Suppressor macrophage treated with lipopolysaccharide for 1 hour (primary cell): ENCODE results near the gene ZNF862.
"Not testable (repeated sequence)": the region's sequence is repeated elsewhere in the genome, so short reads cannot be mapped to it uniquely, and the experiment has no call there.

Source experiments
- DNase-seq, 3 donors: peaks; one replicate each; pipeline ENCODE4 v3.0.0-alpha.2; 2020 to 2022

The ZNF862 gene

DNA sequence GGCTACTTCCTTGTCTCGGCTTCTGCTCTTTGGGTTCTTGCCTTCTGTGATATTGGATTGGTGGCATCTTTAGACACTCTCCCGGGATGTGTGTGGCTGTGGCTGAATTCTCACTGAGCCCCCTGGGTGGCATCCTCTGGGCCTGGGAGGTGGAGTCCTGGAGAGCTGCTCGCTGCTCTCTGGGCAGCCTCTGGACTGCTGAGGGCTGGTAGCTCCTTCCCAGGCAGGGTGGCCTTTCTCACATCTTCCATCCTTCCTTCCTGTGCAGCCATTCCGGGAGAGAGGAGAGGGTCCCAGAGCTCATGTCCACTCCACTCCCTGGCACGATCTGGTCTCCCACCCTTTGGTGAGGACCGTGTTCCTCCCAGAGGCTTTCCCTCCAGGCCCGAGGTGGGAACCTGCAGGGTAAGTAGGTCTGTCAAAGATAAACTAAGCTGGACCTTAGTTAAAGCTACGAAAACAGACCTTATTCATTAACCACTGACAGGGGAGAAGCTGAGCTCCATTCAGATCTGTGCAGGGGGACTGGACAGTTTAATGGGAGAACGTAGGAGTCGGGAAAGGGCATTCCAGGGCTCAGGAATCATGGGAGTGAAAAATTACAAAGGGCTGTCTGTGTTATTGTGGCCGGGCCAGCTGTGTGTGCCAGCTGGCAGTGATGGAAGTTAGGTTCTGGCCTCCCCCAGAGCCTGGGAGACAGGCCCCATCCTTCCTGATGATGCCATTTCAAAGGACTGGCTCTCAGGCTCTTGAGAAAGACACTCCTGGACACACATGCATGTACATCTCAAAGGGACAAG lies 44.3 kb downstream of the ZNF862 start:
- DNase-seq = peak in 1 of 3 donors; percentile 15

DNA sequence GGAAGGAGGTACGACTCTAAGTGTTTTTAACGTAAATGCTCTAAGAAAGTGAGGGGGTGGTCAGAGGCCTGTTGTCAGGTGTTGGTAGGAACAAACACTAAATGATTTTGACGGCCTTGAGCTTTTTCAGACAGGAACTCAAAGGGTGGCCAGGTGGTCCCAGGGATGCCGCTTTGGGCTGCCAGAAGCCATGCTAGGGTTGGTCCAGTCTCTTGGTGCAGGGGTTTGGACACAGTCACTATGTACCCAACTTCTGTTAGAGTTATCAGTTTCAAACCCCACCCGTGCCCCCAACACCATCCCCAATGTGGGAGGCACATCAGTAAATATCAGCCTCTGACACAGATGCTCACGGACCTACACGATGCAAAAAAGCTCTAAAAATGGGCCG lies 44.9 kb downstream of the ZNF862 start:
- DNase-seq = no peak

DNA sequence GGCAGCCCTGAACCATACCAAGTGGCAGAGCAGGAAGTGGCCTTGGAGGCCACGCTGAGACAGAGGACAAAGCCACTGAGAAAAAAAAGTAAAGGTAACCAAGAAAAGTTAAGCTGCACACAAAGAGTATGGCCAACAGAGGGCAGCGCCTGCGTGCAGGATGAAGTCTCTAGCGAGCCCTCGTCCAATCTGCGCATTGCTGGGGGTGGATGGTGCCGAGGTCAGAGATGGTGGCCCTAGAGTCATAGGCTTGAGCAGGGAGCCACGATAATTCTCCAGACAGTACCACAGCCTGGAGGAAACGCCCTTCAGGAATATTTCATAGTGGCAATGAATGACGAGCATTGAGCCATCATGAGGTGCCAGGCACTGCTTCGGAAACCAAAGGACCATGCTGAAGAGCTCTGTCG lies 45.3 kb downstream of the ZNF862 start:
- DNase-seq = peak; percentile 60 to 70 (median 64)

DNA sequence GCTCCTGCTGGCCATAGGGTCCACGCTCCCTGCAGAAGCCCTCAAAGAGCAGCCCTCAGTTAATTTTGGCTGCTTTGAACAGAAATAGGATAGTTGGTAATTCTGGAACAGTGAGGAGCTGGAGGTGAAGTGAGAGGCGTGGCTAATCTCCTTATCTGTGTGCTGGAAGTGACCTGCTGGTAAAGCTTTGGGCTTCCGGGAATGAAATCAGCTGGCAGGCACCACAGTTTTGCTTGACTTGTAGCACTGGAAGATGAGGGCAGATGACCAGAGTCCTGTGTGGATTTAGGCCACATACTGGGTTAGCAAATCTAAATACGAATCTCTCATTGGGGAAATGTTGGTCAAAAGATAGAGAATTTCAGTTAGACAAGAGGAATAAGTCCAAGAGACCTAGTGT lies 45.8 kb downstream of the ZNF862 start:
- no peak for DNase-seq

GRCh38 chr7:149884541-149884940 lies 46.4 kb downstream of the ZNF862 start:
- DNase-seq = no peak

DNA sequence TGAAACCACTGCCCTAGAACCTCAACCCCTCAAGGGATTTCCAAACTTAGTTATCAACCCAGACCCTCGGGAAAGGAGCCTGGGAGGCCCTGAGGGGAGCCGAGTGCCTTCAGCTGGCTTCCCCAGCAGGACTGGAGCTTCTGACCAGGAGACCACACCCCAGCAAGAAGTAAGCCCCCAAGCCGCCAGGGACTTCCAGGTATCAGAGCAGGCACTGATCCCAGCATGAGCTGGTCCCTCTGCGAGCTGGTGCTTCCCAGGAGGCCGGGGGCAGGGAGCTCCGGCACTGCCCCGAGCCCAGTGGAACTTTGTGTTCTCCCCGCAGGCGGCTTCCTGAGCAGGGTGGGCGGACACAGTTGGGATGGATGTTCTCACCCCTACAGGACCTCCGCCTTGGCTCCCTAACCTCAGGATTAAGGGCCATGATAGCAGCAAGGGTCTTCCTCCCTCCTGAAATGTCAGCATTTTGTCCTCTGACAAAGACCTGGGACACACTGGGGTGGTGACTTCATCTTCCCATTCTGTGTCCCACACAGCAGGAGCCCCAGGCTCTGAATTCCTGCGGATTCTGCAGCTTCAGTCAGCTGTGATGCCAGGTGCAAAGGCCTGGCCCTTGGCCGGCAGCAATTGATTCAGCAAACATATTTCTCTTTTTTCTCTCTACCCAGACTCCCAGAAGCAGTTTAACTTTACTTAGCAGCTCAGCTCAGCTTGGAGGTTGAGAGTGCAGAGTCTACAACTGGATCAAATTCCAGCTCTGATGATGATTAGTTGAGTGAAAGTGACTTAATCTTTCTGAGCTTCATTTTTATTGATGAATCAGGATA lies 47.2 kb downstream of the ZNF862 start:
- DNase-seq = peak in 1 of 3 donors; percentile 8

- peak; percentile 24 to 39 (median 28) for DNase-seq
Observed at GRCh38 chr7:149886018-149886415, 47.8 kb downstream of the ZNF862 start.

DNA sequence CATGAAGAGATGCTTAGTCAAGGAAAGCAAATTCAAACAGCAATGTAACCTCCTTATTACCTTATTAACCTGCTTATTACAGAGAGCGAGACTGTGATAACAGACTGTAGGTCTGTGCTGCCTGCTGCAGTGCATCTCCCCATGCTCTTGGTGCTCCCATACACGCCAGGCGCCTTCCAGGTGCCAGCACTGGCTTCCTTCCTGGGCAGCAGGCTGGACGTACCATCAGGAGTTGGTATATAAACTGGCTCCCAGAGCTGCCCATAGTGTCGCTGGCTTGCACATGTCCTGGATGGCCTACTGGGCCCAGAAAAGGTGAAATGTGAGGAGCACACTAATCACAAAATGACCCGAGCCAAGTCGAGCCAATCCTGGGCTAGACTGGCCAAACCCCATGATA lies 49.1 kb downstream of the ZNF862 start:
- no peak for DNase-seq

GRCh38 chr7:149890715-149891114 lies 52.5 kb downstream of the ZNF862 start:
- not testable (repeated sequence) for DNase-seq

- not testable (repeated sequence) for DNase-seq
Observed at GRCh38 chr7:149894957-149895356, 56.8 kb downstream of the ZNF862 start.

DNA sequence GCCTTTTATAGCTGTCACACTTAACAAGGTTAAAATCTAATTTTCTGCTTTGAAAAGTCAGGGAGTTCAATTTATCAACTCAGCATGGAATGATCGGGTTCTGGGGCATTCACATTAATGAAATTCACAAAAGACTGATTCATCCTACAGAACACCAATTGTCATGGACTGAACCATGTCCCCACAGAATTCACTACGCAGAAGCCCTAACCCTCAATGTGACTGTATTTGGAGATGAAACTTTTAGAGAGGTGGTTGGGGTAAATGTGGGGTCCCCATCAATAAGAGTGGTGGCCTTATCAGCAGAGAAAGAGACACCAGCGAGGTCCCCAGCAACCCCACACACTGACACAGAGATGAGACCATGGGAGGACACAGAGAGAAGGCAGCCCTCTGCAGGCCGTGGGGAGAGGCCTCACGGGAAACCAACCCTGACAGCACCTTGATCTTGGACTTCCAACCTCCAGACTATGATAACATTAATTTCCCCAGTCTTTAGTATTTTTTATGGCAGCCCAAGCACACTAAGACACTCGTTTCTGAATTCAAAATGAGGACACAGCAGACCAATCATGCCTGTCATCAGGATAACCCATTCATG lies 69.7 kb downstream of the ZNF862 start:
- not testable (repeated sequence) for DNase-seq

DNA sequence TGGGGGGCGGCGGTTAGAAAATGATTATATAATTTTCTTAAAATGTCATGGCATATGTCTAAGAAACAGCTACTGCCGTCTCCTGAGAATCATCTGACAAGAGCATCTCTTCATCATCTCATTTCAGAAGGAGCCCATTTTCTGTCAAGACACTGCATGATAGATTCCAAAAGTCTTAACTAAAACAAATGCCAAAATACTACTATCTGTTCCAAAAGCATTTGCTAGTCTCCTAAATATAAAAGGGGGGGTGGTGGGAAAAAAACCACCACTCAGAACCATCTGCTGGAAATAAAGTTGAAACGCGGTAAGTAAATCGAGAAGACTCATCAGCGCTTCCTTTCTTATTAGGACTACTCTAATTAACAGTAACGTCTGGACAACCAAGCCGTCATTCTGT lies 72.0 kb downstream of the ZNF862 start:
- DNase-seq = not testable (repeated sequence)

DNA sequence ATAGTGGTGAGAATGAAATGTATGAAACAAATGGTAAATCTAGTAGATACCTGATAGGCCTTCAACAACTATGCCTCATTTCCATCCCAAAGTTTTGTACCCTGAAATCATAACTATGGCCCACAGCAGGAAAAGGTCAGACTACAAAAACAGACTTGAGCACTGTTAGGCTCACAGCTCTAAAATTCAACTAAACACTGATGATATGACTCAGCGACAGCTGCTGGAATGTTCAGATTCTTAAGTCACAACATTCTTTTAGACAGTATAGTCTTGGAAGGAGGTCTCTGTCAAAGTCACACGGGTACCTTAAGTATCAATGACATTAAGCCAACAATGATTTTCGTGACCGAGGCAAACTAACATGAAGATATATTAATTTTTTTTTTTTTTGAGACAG lies 74.0 kb downstream of the ZNF862 start:
- not testable (repeated sequence) for DNase-seq
